Body of pancreas (tissue), 4 donors: ENCODE measurements around the gene RAB6B. TPM values are rescaled to one million over a fixed set of nuclear protein-coding genes. Genes with fewer than 3 reads are reported as not detected.

ENCODE experiments used
- ATAC-seq: fragments of 150-250 bp; one replicate; pipeline ENCODE4 v1.9.1; 2016
- DNase-seq, 4 donors: peaks; one replicate each; pipeline ENCODE4 v3.0.0-alpha.2; 2019
- H3K27ac ChIP-seq, 4 donors: fragments of 200-600 bp; sonication (generic); 1 replicate in 3 of 4; 2 replicates in 1 of 4; pipeline versions ENCODE4 v1.5.1 to v1.6.1; 2016 to 2019; ENCODE audit warnings: mild to moderate bottlenecking in 1 of 4, mixed read lengths in 1 of 4, moderate library complexity in 1 of 4
- H3K27me3 ChIP-seq, 2 donors: fragments of 200-600 bp; sonication (generic); one replicate each; pipeline ENCODE4 v1.6.0; 2016; ENCODE audit warnings: mild to moderate bottlenecking in 1 of 2
- H3K36me3 ChIP-seq, 2 donors: fragments of 200-600 bp; sonication (generic); replicated peaks in 1 of 2; 2 replicates each; pipeline ENCODE4 v1.5.1; 2016; ENCODE audit warnings: low read depth in 2 of 2; ENCODE audit not compliant: insufficient read depth in 1 of 2
- H3K4me1 ChIP-seq: fragments of 200-600 bp; sonication (generic); one replicate; pipeline ENCODE4 v1.6.0; 2016
- H3K4me3 ChIP-seq, 2 donors: fragments of 200-600 bp; sonication (generic); 1 replicate in 1 of 2; 2 replicates in 1 of 2; pipeline ENCODE4 v1.5.1; 2016 to 2019
- H3K9me3 ChIP-seq, 3 donors: fragments of 200-600 bp; sonication (generic); 1 replicate in 2 of 3; 2 replicates in 1 of 3; pipeline ENCODE4 v1.5.1; 2016
- CTCF ChIP-seq, 7 experiments: fragments of 450-650 bp in 4 of 7; fragments of 200-600 bp in 3 of 7; sonication (generic) in 3 of 7; IDR thresholded peaks; one replicate each; pipeline ENCODE4 v1.5.1; 2016 to 2019; ENCODE audit warnings: antibody characterized with exemption in 7 of 7
- POLR2A ChIP-seq, 3 donors: fragments of 450-650 bp; IDR thresholded peaks; one replicate each; pipeline ENCODE4 v1.6.1; 2016; ENCODE audit warnings: antibody characterized with exemption in 3 of 3, mild to moderate bottlenecking in 2 of 3
- WGBS, 2 donors: methylation state at CpG; one replicate each; pipeline ENCODE4 v1.1.5; 2017; 5-methylcytosine and 5-hydroxymethylcytosine counted together
- intact Hi-C: fragments of 100-400 bp; cut with DNase I; formaldehyde crosslinking; loops from one replicate; pipeline ENCODE4 v1.15.1; 2023
- total RNA-seq, 2 donors: library from RNA; depleted of rRNA; stranded (reverse); fragments of >200 nt; gene quantifications; one replicate each; pipeline ENCODE4 v1.1.0, GENCODE V29; 2016

Gene RAB6B
- total RNA-seq, 2 donors from 2014 or later: 2.6 to 3.0 TPM

- TF ChIP-seq CTCF (IDR thresholded peaks at IDR 0.05): no peak
- no peak for TF ChIP-seq POLR2A (IDR thresholded peaks at IDR 0.05)
- Histone ChIP-seq H3K9me3 (no peaks in the 10 kb centered on the region), H3K27ac (no peak overlapping the region), H3K36me3 (no peaks in the 10 kb centered on the region), H3K4me1 (no peaks in the 10 kb centered on the region), H3K4me3 (no peak overlapping the region), H3K27me3 (no peaks in the 10 kb centered on the region)
- ATAC-seq: no peak
- no peak for DNase-seq
- intact Hi-C loops: no loop called here
- WGBS, 2 donors: 73 to 76% methylated on average over 10 of the region's 10 CpGs
Observed at GRCh38 chr3:133915685-133916658, 20.3 kb upstream of the RAB6B start.

GRCh38 chr3:133914839-133915600 lies 19.3 kb upstream of the RAB6B start:
- no peak for TF ChIP-seq CTCF (IDR thresholded peaks at IDR 0.05)
- TF ChIP-seq POLR2A (IDR thresholded peaks at IDR 0.05): no peak
- ATAC-seq (no peak), DNase-seq (no peak)
- intact Hi-C loops: no loop called here
- 74 to 76% methylated on average over 12 of the region's 12 CpGs for WGBS, 2 donors
- Histone ChIP-seq H3K27me3 (no peaks in the 10 kb centered on the region), H3K36me3 (no peaks in the 10 kb centered on the region), H3K9me3 (no peaks in the 10 kb centered on the region), H3K27ac (no peak overlapping the region), H3K4me1 (no peaks in the 10 kb centered on the region), H3K4me3 (no peak overlapping the region)

GRCh38 chr3:133910422-133910821 lies 14.7 kb upstream of the RAB6B start:
- Histone ChIP-seq H3K36me3 (no peaks in the 10 kb centered on the region), H3K27me3 (no peaks in the 10 kb centered on the region), H3K27ac (no peak overlapping the region), H3K4me3 (no peak overlapping the region), H3K4me1 (no peaks in the 10 kb centered on the region), H3K9me3 (no peaks in the 10 kb centered on the region)
- intact Hi-C loops: no loop called here
- WGBS, 2 donors: 55 to 62% methylated on average over 2 of the region's 2 CpGs
- DNase-seq (no peak), ATAC-seq (no peak)
- TF ChIP-seq CTCF (IDR thresholded peaks at IDR 0.05) (no peak), POLR2A (IDR thresholded peaks at IDR 0.05) (no peak)

GRCh38 chr3:133905376-133905775 lies 9.7 kb upstream of the RAB6B start:
- no peak for ATAC-seq
- Histone ChIP-seq H3K4me3 (no peak overlapping the region), H3K4me1 (no peaks in the 10 kb centered on the region), H3K36me3 (no peaks in the 10 kb centered on the region), H3K27me3 (no peaks in the 10 kb centered on the region), H3K9me3 (no peaks in the 10 kb centered on the region), H3K27ac (no peak overlapping the region)
- DNase-seq: no peak
- intact Hi-C loops: no loop called here
- WGBS, 2 donors: 63 to 69% methylated on average over 3 of the region's 3 CpGs
- TF ChIP-seq CTCF (IDR thresholded peaks at IDR 0.05): no peak
- no peak for TF ChIP-seq POLR2A (IDR thresholded peaks at IDR 0.05)
